ENCODE measurements around the gene TXNDC5. TPM values are rescaled to one million over a fixed set of nuclear protein-coding genes. Genes with fewer than 3 reads are reported as not detected.

TXNDC5 gene
- total and polyA plus RNA-seq, 2 experiments from 2014 or later, result 42.9 to 210 TPM

- DNase-seq (ENCODE audit: low spot score), result no peak
- Histone ChIP-seq H3K4me1 (ENCODE audit: insufficient read depth) (no peaks in the 10 kb centered on the region), H3K27ac (ENCODE audit: low read depth) (no peak overlapping the region), H3K79me2 (replicated peaks; ENCODE audit: insufficient read depth) (no peaks in the 10 kb centered on the region), H4K20me1 (replicated peaks; ENCODE audit: insufficient read depth) (no peaks in the 10 kb centered on the region), H3F3A (replicated peaks; ENCODE audit: low read depth) (no peaks in the 10 kb centered on the region), H3K4me2 (no peak overlapping the region), H3K4me3 (no peak overlapping the region), H2AFZ (no peak overlapping the region), H3K9me2 (ENCODE audit: insufficient read depth) (0 out of 2 replicates have a peak, but pooled peaks cover 3% of the 10 kb centered on the region), H3K27me3 (ENCODE audit: insufficient read depth) (no peaks in the 10 kb centered on the region), H3K36me3 (ENCODE audit: insufficient read depth) (no peaks in the 10 kb centered on the region)
- Mint-ChIP-seq H3K4me3 (no peak overlapping the region), H3K36me3 (ENCODE audit: low read depth) (no peaks in the 10 kb centered on the region), H3K4me1 (no peaks in the 10 kb centered on the region), H3K9me3 (no peaks in the 10 kb centered on the region), H3K27ac (no peak overlapping the region), H3K27me3 (ENCODE audit: insufficient read depth, low read depth, poor library complexity) (no peaks in the 10 kb centered on the region)
- ATAC-seq, result no peak
- TF ChIP-seq ZNF114 (CRISPR knock-in tag; IDR thresholded peaks at IDR 0.05) (no peak), POLR2AphosphoS5 (IDR thresholded peaks at IDR 0.05; ENCODE audit: low read depth) (no peak), ZNF462 (CRISPR knock-in tag; IDR thresholded peaks at IDR 0.05) (no peak), ZNF331 (CRISPR knock-in tag; IDR thresholded peaks at IDR 0.05; ENCODE audit: low read depth) (no peak), EZH2phosphoT487 (IDR thresholded peaks at IDR 0.05; ENCODE audit: unreplicated experiment) (no peak), NANOG (IDR thresholded peaks at IDR 0.05; ENCODE audit: borderline replicate concordance) (no peak), CTCF (conservative IDR thresholded peaks at IDR 0.05; ENCODE audit: low read depth in 2 of 2) (no peak), REST (IDR thresholded peaks at IDR 0.05; ENCODE audit: unreplicated experiment) (no peak), EZH2 (IDR thresholded peaks at IDR 0.05; ENCODE audit: low read depth, unreplicated experiment) (no peak), JUNB (IDR thresholded peaks at IDR 0.05; ENCODE audit: unreplicated experiment) (no peak), CREB1 (CRISPR knock-in tag; IDR thresholded peaks at IDR 0.05; ENCODE audit: low read depth) (no peak), ETS1 (IDR thresholded peaks at IDR 0.05) (no peak), STAT1 (IDR thresholded peaks at IDR 0.05; ENCODE audit: unreplicated experiment) (no peak)
These were observed 7.1 kb upstream of the TXNDC5 start for GRCh38 chr6:7917729-7918128.

Data from GM23338 (cell line).